GM10847 (cell line): ENCODE measurements around the gene TBC1D3B.
"Not testable (repeated sequence)": the region's sequence is repeated elsewhere in the genome, so short reads cannot be mapped to it uniquely, and the experiment has no call there.

Source experiments
- POLR2A ChIP-seq: IDR thresholded peaks from 2 replicates; pipeline ENCODE4 v1.6.1; 2011; ENCODE audit not compliant: insufficient read length; ENCODE audit errors: extremely low read depth

Gene TBC1D3B

DNA sequence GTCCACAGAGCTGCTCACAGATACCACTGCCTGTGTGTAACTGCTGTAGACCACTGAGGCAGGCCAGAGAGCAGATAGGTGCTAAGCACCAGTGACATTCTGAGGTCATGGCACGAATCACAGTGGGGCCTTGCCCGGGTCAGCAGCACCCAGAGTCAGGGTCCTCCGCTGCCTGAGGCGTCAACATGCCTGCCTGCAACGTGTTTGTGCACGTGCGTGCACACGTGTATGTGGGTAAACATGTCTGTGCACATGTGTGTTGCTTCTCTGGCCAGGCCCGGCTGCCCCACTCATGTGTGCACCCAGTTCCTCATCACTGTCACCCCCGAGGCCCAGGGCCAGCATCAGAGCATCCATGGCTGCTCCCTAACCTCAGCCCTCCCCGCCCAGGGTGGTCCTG lies at the start of gene TBC1D3B:
TBC1D3B (minus strand) TSS at position 101 of the 400 bp plus-strand sequence. CDS start 1,586 bp downstream, outside the sequence.
- not testable (repeated sequence) for TF ChIP-seq POLR2A

DNA sequence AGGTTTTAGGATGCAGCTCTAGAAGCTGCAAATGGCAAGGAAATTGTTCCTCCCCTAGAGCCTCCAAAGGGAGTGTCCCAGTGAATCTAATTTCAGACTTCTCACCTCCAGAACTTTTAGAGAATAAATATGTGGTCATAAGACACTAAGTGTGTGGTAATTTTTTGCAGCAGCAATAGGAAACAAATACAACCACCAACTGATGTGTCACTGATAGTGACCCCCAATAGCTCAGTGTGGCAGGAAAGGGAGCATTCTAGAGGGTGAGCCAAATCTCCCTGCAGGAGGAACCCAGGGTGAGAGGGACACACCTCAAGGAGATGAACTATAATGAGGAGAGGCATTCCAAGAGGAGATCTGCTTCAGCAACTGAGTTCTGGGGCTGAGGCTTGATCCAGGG lies 38.5 kb upstream of the TBC1D3B start:
- no peak for TF ChIP-seq POLR2A

DNA sequence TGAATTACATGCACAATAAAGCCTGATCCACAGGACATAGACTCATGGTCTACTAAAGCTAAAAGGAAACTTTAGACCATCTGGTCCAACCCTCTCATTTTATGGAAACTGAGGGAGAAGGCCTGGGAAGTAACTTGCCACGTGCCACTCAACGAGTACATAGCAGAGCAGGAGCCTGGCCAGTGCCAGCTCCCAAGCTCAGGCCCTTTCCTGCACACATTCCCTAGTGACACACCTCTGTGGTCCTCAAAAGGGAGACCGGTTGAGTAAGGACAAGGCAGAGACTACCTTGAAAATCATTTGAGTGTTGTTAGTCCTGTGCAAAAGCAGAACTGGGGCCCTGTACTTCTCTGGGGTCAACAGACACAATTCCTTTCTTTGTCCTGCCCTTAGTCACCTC lies 37.3 kb upstream of the TBC1D3B start:
- TF ChIP-seq POLR2A = no peak

DNA sequence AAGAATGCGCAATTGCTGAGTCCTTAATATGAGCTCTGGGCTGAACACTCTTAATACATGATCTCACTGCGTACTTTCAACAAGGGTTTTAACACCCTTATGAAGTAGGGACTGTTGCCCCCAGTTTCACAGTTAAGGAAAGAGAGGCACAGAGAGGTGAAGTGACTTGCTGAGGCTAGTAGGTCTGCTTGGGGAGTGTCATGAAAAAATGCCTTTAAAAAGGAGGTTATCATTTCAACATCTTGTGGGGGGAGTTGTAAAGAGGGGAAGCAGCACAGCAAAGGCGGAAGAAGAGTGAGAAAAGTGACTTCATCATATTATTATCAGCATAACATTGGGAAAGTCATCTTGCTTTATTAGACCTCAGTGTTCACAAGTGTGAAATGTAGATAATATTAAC lies 36.5 kb upstream of the TBC1D3B start:
- no peak for TF ChIP-seq POLR2A

DNA sequence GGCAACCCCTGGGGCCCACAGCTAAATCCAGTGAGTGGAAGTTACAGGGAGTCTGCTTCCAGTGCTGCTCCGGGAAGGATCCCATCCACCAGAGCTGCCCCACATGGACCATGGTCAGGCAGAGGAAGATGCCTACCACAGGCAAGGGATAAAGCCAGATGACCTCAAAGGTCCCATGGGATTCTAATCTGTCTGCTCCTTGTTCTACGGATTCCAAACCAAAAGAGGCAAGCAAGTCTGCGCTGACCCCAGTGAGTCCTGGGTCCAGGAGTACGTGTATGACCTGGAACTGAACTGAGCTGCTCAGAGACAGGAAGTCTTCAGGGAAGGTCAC lies 35.8 kb upstream of the TBC1D3B start:
- no peak for TF ChIP-seq POLR2A

DNA sequence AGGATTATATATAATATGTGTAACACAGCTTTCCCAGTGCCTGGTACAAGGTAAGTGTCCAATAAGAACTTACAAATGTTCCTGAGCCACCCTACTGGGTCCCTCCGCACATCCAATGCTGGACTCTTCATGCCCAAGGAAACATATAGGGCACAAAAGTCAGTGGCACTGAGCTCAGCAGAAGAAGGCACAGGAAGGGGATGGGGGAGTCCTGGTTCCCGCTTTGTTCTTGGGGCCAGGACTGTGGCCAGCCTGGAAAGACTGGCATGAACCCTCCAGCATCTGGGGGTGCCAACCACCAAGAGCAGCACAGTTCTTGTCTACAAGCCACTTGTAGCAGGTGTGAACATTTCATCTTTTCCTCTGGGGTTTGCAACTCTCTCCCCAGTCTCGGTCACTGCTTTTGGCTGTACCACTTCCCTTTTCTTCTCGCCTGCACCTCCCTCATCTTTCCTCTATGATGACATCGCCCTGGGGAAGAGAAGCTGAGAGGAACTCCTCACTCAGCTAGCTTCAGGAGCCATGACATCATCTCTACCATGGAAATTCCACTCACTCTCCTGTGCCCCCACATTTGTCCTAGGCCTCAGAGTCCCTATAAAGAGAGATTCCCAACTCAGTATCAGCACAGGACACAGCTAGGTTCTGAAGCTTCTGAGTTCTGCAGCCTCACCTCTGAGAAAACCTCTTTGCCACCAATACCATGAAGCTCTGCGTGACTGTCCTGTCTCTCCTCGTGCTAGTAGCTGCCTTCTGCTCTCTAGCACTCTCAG lies 34.2 kb upstream of the TBC1D3B start, which contains the start of gene CCL4L2:
CCL4L2 (plus strand) TSS at position 625 of the 773 bp plus-strand sequence.
- not testable (repeated sequence) for TF ChIP-seq POLR2A

DNA sequence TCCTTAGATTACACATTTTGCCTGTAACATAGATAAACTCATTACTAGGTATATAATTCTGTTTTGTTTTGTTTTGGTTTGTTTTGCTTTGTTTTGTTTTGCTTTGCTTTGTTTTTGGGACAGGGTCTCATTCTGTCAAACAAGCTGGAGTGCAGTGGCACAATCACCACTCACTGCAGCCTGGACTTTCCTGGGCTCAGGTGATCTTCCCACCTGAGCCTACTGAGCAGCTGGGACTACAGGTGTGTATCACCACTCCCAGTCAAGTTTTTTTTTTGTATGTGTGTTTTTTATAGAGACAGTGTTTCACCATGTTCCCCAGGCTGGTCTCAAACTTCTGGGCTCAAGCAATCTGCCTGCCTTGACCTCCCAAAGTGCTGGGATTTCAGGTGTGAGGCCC lies 33.1 kb upstream of the TBC1D3B start:
- TF ChIP-seq POLR2A = no peak

DNA sequence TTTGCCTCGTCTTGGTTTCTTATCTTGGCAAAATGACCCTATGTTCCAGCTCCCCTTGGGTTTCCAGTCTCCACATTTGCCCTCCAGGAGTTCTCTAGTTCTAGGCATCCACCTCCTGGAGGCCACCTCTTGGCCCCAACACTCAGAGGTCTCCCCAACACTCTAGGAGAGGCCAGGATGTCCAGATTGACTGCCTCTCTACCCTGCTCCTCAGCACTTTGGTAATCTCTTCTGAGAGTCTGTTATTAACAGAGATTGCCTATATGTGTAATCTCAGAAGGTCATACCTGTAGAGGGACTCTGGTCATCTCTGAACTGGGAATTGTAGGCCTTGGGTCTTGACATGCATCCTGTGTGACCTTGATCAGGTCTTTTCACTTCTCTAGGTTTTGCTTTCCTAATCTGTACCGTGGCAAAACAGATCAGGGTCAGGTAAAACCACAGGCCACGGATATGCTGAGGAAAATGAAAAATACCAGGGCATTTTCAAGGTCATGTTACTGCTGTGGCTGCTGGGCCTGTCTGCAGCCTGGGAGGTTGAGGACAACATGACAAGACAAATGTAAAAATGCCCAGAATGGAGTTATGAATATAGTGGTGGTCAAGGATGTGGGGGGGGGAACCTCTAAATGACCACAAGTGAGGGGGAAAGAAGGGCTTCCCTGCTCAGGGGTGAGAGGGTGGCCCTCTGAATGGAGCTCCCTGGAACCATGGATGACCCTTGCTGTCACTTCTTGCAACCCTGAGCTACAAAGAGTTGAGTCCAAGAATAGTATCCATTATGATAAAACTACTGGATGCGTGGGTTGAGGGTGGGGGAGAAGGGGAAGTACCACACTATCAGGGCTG lies 29.4 kb upstream of the TBC1D3B start:
- no peak for TF ChIP-seq POLR2A

DNA sequence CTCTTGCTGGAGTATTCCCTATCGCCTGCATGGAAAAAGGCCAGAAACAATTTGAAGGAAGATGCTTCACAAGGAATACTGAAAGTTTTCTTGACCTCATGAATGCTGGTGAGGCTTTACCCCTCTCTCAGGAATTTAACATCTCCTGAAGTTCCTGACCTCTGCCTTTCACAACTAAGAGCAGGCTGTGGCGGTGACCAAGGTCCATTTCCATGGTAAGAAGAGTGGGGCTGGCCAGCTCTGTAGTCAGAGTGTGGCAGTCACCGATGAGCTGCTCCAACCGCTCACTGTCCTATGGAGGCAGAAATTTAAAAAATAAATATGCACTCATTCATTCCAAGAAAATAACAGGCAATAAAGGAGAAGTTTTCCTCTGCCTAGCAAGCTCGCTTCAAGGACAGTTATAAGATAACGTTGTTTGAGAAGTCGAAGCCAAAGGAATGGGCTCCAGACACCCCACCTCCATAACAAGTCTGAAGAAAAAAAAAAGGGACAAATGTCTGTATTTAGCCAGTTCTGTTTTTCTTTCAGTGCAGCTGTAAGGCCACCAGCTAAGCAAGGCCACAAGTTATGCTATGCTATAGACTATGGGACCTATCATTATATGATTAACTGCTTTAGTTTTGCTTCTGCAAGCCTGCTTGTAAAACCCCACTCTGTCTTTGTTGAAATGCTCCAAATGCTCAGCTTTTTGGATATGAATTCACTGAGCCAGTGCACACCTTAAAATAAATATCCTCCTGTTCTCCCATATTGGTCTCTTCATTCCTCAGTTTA lies 28.5 kb upstream of the TBC1D3B start:
- no peak for TF ChIP-seq POLR2A

DNA sequence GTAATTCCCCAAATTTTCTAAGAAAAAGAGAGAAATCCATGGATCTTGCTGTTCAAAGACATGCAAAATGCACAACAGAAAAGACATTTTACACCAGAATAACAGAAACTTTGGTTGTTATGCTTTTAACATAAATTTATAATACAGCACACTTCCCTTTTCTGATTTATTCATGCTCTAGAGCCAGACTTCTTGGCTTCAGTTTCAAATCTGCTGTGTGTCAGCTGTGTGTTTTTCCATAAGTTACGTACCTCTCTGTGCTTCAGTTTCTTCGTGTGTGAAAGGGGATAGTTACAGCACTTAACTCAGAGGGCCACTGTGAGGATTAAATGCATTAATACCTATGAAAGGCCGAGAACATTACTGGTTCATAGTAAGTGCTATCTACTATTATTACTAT lies 26.9 kb upstream of the TBC1D3B start:
- TF ChIP-seq POLR2A = no peak

DNA sequence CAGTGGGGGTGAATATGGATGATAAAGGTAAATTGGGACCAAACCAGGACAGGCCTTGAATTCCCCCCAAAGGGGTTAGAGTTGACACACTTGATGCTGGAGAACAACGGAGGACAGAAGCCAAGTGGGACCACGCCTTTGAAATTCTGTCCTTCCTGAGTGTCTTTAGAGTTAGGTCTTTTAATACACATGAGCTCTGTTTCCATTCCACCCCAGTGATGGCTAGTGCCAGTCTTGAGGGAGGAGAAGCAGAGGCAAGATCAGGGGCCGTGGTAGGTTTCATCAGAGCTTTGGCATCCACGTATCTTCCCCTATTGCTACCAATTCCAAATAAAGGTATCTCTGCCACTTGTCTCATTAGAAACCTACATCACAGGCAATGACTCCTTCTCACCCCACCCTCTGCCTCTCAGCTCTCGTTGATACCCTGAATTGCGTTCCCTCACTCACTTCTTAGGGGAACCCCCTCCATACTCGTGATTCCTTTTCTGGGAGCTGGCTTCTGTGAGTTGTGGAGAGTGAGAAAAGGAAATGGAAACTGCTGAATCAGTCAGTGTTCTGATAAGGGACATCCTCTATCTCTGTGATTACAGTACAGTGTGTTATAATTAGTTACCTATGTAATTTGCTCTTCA lies 22.5 kb upstream of the TBC1D3B start:
- no peak for TF ChIP-seq POLR2A

DNA sequence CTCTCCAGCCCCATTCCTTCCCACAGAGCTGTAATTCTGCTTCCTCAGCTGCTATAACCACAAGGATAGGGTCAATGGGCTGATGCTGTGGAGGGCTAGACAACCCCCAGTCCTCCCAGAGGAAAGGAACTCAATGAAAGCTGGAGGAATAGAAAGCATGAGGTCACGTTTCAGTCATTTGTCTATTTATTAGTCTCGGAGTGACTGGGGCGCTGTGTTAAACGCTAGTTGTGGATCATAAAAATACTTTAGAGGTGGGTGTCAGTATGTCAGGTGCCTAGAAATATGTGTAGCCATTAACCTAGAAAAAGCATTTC lies 20.9 kb upstream of the TBC1D3B start:
- no peak for TF ChIP-seq POLR2A

DNA sequence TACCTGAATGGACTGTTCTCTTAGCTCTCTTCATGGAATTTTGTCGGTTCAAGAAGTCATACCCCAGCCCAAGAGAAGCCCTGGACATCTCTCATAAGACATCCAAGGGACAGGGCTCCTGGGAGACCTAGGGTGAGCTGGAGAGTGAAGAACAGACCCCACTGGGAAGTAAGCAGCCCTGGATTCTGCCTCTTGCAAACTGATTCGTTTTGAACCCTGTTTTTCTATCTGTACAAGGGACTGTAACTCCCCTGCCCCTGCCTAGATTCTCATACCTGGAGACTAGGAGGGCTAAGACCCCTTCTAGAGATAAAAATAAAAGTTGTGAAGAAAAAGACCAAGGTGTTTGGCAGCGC lies 19.7 kb upstream of the TBC1D3B start:
- no peak for TF ChIP-seq POLR2A

DNA sequence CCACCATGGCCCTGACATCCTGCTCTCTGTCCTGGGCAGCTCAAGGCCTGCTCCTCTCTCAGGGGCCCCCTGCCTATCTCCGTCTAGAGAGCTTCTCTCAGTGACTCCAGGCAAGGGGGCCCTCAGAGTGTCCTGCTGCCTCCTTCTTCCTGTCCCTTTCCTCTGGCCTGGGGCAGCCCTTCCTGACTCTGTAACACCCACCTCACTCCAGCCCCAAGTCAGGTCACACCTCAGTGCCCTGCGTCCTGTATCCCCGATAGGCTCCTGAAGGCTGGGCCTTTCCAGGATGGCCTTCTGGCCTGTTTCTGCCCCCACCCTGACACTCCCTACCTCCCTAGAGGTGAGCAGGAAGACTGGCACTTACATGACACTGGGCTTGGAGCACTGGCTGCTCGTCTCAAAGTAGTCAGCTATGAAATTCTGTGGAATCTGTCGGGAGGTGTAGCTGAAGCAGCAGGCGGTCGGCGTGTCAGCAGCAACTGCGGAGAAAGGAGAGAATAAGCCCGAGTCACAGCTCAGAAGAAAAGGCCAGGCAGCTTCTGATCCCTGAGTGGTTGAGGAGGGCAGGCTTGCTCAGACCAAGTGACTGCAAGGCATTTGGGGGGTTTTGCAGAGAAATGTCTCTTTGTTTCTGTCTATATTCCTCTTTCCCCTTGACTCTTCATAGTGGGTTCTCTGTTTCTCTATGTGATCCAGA lies 19.1 kb upstream of the TBC1D3B start:
- no peak for TF ChIP-seq POLR2A
